HL-60 (cell line): ENCODE data around the gene PDSS2.

Experiments used
- GABPA ChIP-seq: IDR thresholded peaks from 2 replicates; pipeline ENCODE4 v1.6.1; 2012; ENCODE audit warnings: low read depth
- POLR2AphosphoS5 ChIP-seq: IDR thresholded peaks from 2 replicates; pipeline ENCODE4 v1.6.1; 2012; ENCODE audit warnings: low read depth
- TF ChIP-seq, protein P1 (sequence below): IDR thresholded peaks from one replicate; pipeline ENCODE4 v1.5.1; 2011; ENCODE audit warnings: low read length, control low read depth, inconsistent platforms; ENCODE audit not compliant: insufficient read depth
- TF ChIP-seq, protein P2 (sequence below): IDR thresholded peaks from 2 replicates; pipeline ENCODE4 v1.6.1; 2012; ENCODE audit warnings: low read depth; ENCODE audit not compliant: insufficient replicate concordance

DNA sequence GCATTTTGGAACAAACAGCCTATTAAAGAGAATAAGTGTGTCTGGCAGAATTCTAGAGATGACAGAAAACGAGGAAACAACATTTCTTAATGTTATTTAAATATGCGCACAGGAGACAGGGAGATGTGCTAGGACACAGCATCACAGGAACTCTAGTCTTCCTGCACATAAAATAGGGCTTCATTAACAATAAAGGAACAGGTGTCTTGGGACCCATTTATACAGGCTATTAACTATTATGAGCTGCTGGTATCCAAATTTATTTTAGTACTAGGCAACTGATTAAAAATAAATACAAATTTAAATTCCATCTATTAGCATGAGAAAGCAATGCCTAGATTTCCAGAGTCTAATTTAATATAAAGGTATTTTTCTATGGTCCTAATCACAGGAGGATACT is 102.3 kb downstream of the PDSS2 start:
- TF ChIP-seq, protein P1, sequence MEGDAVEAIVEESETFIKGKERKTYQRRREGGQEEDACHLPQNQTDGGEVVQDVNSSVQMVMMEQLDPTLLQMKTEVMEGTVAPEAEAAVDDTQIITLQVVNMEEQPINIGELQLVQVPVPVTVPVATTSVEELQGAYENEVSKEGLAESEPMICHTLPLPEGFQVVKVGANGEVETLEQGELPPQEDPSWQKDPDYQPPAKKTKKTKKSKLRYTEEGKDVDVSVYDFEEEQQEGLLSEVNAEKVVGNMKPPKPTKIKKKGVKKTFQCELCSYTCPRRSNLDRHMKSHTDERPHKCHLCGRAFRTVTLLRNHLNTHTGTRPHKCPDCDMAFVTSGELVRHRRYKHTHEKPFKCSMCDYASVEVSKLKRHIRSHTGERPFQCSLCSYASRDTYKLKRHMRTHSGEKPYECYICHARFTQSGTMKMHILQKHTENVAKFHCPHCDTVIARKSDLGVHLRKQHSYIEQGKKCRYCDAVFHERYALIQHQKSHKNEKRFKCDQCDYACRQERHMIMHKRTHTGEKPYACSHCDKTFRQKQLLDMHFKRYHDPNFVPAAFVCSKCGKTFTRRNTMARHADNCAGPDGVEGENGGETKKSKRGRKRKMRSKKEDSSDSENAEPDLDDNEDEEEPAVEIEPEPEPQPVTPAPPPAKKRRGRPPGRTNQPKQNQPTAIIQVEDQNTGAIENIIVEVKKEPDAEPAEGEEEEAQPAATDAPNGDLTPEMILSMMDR, result no peak
- TF ChIP-seq, protein P2, sequence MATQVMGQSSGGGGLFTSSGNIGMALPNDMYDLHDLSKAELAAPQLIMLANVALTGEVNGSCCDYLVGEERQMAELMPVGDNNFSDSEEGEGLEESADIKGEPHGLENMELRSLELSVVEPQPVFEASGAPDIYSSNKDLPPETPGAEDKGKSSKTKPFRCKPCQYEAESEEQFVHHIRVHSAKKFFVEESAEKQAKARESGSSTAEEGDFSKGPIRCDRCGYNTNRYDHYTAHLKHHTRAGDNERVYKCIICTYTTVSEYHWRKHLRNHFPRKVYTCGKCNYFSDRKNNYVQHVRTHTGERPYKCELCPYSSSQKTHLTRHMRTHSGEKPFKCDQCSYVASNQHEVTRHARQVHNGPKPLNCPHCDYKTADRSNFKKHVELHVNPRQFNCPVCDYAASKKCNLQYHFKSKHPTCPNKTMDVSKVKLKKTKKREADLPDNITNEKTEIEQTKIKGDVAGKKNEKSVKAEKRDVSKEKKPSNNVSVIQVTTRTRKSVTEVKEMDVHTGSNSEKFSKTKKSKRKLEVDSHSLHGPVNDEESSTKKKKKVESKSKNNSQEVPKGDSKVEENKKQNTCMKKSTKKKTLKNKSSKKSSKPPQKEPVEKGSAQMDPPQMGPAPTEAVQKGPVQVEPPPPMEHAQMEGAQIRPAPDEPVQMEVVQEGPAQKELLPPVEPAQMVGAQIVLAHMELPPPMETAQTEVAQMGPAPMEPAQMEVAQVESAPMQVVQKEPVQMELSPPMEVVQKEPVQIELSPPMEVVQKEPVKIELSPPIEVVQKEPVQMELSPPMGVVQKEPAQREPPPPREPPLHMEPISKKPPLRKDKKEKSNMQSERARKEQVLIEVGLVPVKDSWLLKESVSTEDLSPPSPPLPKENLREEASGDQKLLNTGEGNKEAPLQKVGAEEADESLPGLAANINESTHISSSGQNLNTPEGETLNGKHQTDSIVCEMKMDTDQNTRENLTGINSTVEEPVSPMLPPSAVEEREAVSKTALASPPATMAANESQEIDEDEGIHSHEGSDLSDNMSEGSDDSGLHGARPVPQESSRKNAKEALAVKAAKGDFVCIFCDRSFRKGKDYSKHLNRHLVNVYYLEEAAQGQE, result no peak
- no peak for TF ChIP-seq POLR2AphosphoS5
- no peak for TF ChIP-seq GABPA
